Prostate gland (tissue), 2 donors: ENCODE data around the gene STK38. TPM values are rescaled to one million over a fixed set of nuclear protein-coding genes. Genes with fewer than 3 reads are reported as not detected.

Experiments
- DNase-seq: peaks from one replicate; pipeline ENCODE4 v3.0.0-alpha.2; 2019; ENCODE audit warnings: low spot score
- H3K27ac ChIP-seq, 2 donors: fragments of 200-600 bp; sonication (generic); 2 replicates each; pipeline ENCODE4 v1.5.1; 2017 to 2019
- H3K27me3 ChIP-seq: fragments of 200-600 bp; sonication (generic); replicated peaks from 2 replicates; pipeline ENCODE4 v1.5.1; 2019; ENCODE audit not compliant: insufficient read depth
- H3K36me3 ChIP-seq, 2 donors: fragments of 200-600 bp; sonication (generic); 1 replicate in 1 of 2; 2 replicates in 1 of 2; pipeline versions ENCODE4 v1.5.1 to v1.8.1; 2017 to 2019
- H3K4me1 ChIP-seq: fragments of 200-600 bp; sonication (generic); replicated peaks from 2 replicates; pipeline ENCODE4 v1.5.1; 2019
- H3K4me3 ChIP-seq, 2 donors: fragments of 200-600 bp; sonication (generic); 2 replicates each; pipeline ENCODE4 v1.5.1; 2017 to 2019
- H3K9me3 ChIP-seq: fragments of 200-600 bp; sonication (generic); 2 replicates; pipeline ENCODE4 v1.5.1; 2017
- CTCF ChIP-seq, 4 experiments: fragments of 200-600 bp in 2 of 4; fragments of 450-650 bp in 2 of 4; sonication (generic) in 2 of 4; IDR thresholded peaks; 1 replicate in 3 of 4; 2 replicates in 1 of 4; pipeline ENCODE4 v1.5.1; 2016 to 2019; ENCODE audit warnings: antibody characterized with exemption in 4 of 4, mild to moderate bottlenecking in 2 of 4, moderate library complexity in 2 of 4
- POLR2A ChIP-seq: fragments of 450-650 bp; IDR thresholded peaks from one replicate; pipeline ENCODE4 v1.6.1; 2016; ENCODE audit warnings: antibody characterized with exemption, mild to moderate bottlenecking
- POLR2AphosphoS5 ChIP-seq: sonication (generic); formaldehyde crosslinking; IDR thresholded peaks from one replicate; pipeline ENCODE4 v1.6.1; 2017; ENCODE audit warnings: antibody characterized with exemption
- WGBS: methylation state at CpG from one replicate; pipeline ENCODE4 v1.1.5; 2018; 5-methylcytosine and 5-hydroxymethylcytosine counted together
- intact Hi-C: fragments of 100-400 bp; cut with DNase I; formaldehyde crosslinking; loops from one replicate; pipeline ENCODE4 v1.14.2; 2022
- small RNA-seq, 2 donors: library from RNA; depleted of rRNA; stranded (forward); fragments of <200 nt; gene quantifications; one replicate each; pipeline ENCODE3, GENCODE V24; 2016
- total RNA-seq, 2 donors: library from RNA; depleted of rRNA; stranded (reverse); fragments of >200 nt; gene quantifications; one replicate each; pipeline ENCODE4 v1.1.0, GENCODE V29; 2016

Gene STK38
- total RNA-seq, 2 donors from 2014 or later: 16.5 to 17.7 TPM

- H3K36me3 ChIP-seq: no peaks in the 10 kb centered on the region
- no peaks in the 10 kb centered on the region for H3K27me3 ChIP-seq
- no peak overlapping the region for H3K4me3 ChIP-seq
- DNase-seq: no peak
- intact Hi-C loops: loop anchor here (2.0 kb wide), 1 partner anchor 101 kb away; the partner anchor contains the start of gene STK38
- TF ChIP-seq POLR2A: no peak
- no peak for TF ChIP-seq CTCF (IDR thresholded peaks at IDR 0.05)
- TF ChIP-seq POLR2AphosphoS5: no peak
- H3K9me3 ChIP-seq: no peaks in the 10 kb centered on the region
- H3K27ac ChIP-seq: no peak overlapping the region
- peaks cover 3% of the 10 kb centered on the region for H3K4me1 ChIP-seq
These were observed 101.7 kb downstream of the STK38 start for GRCh38 chr6:36445621-36446020.

- H3K27me3 ChIP-seq: no peaks in the 10 kb centered on the region
- H3K4me1 ChIP-seq: peaks cover 3% of the 10 kb centered on the region
- peak overlapping the region; percentile 97 for H3K27ac ChIP-seq
- no peaks in the 10 kb centered on the region for H3K9me3 ChIP-seq
- intact Hi-C loops: loop anchor here (2.0 to 5.0 kb wide), 2 partner anchors 102 to 148 kb away; partner anchors contain the start of genes SRSF3 and STK38
- TF ChIP-seq POLR2A (no peak), POLR2AphosphoS5 (no peak), CTCF (IDR thresholded peaks at IDR 0.05) (no peak)
- 54% methylated on average over 3 of the region's 3 CpGs for WGBS
- peak overlapping the region in 1 of 2 donors; percentile 84 for H3K4me3 ChIP-seq
- H3K36me3 ChIP-seq: no peaks in the 10 kb centered on the region
- DNase-seq: no peak
These were observed 102.8 kb downstream of the STK38 start for GRCh38 chr6:36444470-36444869.

Small RNA genes lying within 50 kb of the gene (small RNA-seq; reads per million reads assigned to genes)
- gene RN7SL502P: 0 to 0.10 reads per million in 2 donors

Other genes starting within 250 kb of the STK38 start
- gene BNIP5, start 210.6 kb downstream of the STK38 start, total RNA-seq: under 1 TPM in 1 of 2 donors, not detected in 1; 0.34 TPM
- gene ETV7, start 159.8 kb downstream of the STK38 start, total RNA-seq: 1 to 10 TPM in 1 of 2 donors, under 1 TPM in 1; 0.74 to 1.8 TPM
- gene PXT1, start 104.6 kb downstream of the STK38 start, total RNA-seq: 1 to 10 TPM in 1 of 2 donors, not detected in 1; 6.3 TPM
- 10 to 100 TPM; 33.7 to 44.1 TPM for gene KCTD20, start 104.5 kb downstream of the STK38 start, total RNA-seq
- gene SRSF3, start 46.9 kb upstream of the STK38 start, total RNA-seq: 100 to 1,000 TPM; 111 to 153 TPM
- 100 to 1,000 TPM in 1 of 2 donors, 10 to 100 TPM in 1; 69.7 to 148 TPM for gene CDKN1A, start 131.2 kb upstream of the STK38 start, total RNA-seq
- gene RAB44, start 150.3 kb upstream of the STK38 start, total RNA-seq: under 1 TPM; 0.14 to 0.45 TPM